Fibroblast of lung (primary cell): Measurements from ENCODE around the gene FNTB.

Source experiments
- CTCF ChIP-seq, 2 donors: IDR thresholded peaks in 1 of 2; conservative IDR thresholded peaks in 1 of 2; 1 replicate in 1 of 2; 2 replicates in 1 of 2; pipeline ENCODE4 v1.5.1; 2011 to 2012; ENCODE audit warnings: low read length in 2 of 2, control low read depth in 1 of 2, inconsistent platforms in 1 of 2, low read depth in 1 of 2, mild to moderate bottlenecking in 1 of 2
- EZH2 ChIP-seq: IDR thresholded peaks from 2 replicates; pipeline ENCODE4 v1.5.1; 2012; ENCODE audit warnings: low read length, control low read depth, mild to moderate bottlenecking; ENCODE audit errors: missing control alignments

GRCh38 chr14:65038966-65039365 is 52.3 kb downstream of the FNTB start:
- TF ChIP-seq CTCF (conservative IDR thresholded peaks at IDR 0.05 in 1 of 2, IDR thresholded peaks at IDR 0.05 in 1 of 2; ENCODE audit: low read depth in 1 of 2, low read length in 2 of 2) (no peak), EZH2 (no peak)
